ENCODE results near the gene COL15A1. TPM values are rescaled to one million over a fixed set of nuclear protein-coding genes. Genes with fewer than 3 reads are reported as not detected.

COL15A1 gene
- total and polyA plus RNA-seq, 2 of the 13 experiments (the other 11 are each of a cell fraction or from before 2014, with no cell fraction given), result not detected

- Histone ChIP-seq H3K27me3 (ENCODE audit: control insufficient read depth in 1 of 2, insufficient read depth in 2 of 2, low read length in 2 of 2) (peaks cover 0 to 22% of the 10 kb centered on the region in 2 experiments; a peak in 2 of 5 replicates), H3K9me3 (ENCODE audit: low read length) (no peaks in the 10 kb centered on the region), H3K27ac (ENCODE audit: extremely low read length, insufficient read depth, low read length) (no peak overlapping the region), H4K20me1 (ENCODE audit: insufficient read depth, low read length) (no peaks in the 10 kb centered on the region), H3K4me3 (replicated peaks in 1 of 3; ENCODE audit: insufficient read depth in 1 of 3, low read depth in 2 of 3, low read length in 3 of 3) (no peak overlapping the region), H3K9ac (ENCODE audit: insufficient read depth, low read depth, low read length) (no peak overlapping the region), H3K4me1 (ENCODE audit: insufficient read depth, low read length) (no peaks in the 10 kb centered on the region), H3K4me2 (ENCODE audit: low read depth, low read length) (no peak overlapping the region), H2AFZ (ENCODE audit: low read length) (no peak overlapping the region), H3K36me3 (replicated peaks in 1 of 2; ENCODE audit: control insufficient read depth in 1 of 2, insufficient read depth in 2 of 2, low read length in 2 of 2) (no peaks in the 10 kb centered on the region), H3K79me2 (ENCODE audit: insufficient read depth, low read length) (no peaks in the 10 kb centered on the region)
- no TSS peak for BruUV-seq (replicated peaks)
- no peak for ATAC-seq
- intact Hi-C loops (cut with micrococcal nuclease; ENCODE audit: unreplicated experiment) (no loop called here), in situ Hi-C loops (cut with HindIII; ENCODE audit: extremely low pct_ligation_motif_present, low pct_unique_long_range_greater_than_20kb) (no loop called here)
- no peak for DNase-seq (ENCODE audit: low spot score)
- TF ChIP-seq HBP1 (CRISPR knock-in tag; IDR thresholded peaks at IDR 0.05; ENCODE audit: low read depth) (no peak), ZSCAN22 (CRISPR knock-in tag; IDR thresholded peaks at IDR 0.05) (no peak), ZNF543 (CRISPR knock-in tag; IDR thresholded peaks at IDR 0.05) (no peak), E2F2 (CRISPR knock-in tag; IDR thresholded peaks at IDR 0.05; ENCODE audit: borderline replicate concordance) (no peak), ZNF629 (CRISPR knock-in tag; conservative IDR thresholded peaks at IDR 0.05) (no peak), STAT5B (CRISPR knock-in tag; IDR thresholded peaks at IDR 0.05) (no peak), ZNF616 (CRISPR knock-in tag; IDR thresholded peaks at IDR 0.05; ENCODE audit: low read depth) (no peak), SIX1 (CRISPR knock-in tag; IDR thresholded peaks at IDR 0.05; ENCODE audit: borderline replicate concordance) (no peak), SOX5 (CRISPR knock-in tag; IDR thresholded peaks at IDR 0.05; ENCODE audit: borderline replicate concordance) (no peak)
- TF ChIP-seq, protein P1, sequence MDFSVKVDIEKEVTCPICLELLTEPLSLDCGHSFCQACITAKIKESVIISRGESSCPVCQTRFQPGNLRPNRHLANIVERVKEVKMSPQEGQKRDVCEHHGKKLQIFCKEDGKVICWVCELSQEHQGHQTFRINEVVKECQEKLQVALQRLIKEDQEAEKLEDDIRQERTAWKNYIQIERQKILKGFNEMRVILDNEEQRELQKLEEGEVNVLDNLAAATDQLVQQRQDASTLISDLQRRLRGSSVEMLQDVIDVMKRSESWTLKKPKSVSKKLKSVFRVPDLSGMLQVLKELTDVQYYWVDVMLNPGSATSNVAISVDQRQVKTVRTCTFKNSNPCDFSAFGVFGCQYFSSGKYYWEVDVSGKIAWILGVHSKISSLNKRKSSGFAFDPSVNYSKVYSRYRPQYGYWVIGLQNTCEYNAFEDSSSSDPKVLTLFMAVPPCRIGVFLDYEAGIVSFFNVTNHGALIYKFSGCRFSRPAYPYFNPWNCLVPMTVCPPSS (IDR thresholded peaks at IDR 0.05), result no peak
- TF ChIP-seq, protein P2, sequence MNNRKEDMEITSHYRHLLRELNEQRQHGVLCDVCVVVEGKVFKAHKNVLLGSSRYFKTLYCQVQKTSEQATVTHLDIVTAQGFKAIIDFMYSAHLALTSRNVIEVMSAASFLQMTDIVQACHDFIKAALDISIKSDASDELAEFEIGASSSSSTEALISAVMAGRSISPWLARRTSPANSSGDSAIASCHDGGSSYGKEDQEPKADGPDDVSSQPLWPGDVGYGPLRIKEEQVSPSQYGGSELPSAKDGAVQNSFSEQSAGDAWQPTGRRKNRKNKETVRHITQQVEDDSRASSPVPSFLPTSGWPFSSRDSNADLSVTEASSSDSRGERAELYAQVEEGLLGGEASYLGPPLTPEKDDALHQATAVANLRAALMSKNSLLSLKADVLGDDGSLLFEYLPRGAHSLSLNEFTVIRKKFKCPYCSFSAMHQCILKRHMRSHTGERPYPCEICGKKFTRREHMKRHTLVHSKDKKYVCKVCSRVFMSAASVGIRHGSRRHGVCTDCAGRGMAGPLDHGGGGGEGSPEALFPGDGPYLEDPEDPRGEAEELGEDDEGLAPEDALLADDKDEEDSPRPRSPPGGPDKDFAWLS (CRISPR knock-in tag; IDR thresholded peaks at IDR 0.05; ENCODE audit: borderline replicate concordance), result no peak
- TF ChIP-seq, protein P3, sequence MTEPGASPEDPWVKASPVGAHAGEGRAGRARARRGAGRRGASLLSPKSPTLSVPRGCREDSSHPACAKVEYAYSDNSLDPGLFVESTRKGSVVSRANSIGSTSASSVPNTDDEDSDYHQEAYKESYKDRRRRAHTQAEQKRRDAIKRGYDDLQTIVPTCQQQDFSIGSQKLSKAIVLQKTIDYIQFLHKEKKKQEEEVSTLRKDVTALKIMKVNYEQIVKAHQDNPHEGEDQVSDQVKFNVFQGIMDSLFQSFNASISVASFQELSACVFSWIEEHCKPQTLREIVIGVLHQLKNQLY (CRISPR knock-in tag; IDR thresholded peaks at IDR 0.05), result no peak
- TF ChIP-seq, protein P4, sequence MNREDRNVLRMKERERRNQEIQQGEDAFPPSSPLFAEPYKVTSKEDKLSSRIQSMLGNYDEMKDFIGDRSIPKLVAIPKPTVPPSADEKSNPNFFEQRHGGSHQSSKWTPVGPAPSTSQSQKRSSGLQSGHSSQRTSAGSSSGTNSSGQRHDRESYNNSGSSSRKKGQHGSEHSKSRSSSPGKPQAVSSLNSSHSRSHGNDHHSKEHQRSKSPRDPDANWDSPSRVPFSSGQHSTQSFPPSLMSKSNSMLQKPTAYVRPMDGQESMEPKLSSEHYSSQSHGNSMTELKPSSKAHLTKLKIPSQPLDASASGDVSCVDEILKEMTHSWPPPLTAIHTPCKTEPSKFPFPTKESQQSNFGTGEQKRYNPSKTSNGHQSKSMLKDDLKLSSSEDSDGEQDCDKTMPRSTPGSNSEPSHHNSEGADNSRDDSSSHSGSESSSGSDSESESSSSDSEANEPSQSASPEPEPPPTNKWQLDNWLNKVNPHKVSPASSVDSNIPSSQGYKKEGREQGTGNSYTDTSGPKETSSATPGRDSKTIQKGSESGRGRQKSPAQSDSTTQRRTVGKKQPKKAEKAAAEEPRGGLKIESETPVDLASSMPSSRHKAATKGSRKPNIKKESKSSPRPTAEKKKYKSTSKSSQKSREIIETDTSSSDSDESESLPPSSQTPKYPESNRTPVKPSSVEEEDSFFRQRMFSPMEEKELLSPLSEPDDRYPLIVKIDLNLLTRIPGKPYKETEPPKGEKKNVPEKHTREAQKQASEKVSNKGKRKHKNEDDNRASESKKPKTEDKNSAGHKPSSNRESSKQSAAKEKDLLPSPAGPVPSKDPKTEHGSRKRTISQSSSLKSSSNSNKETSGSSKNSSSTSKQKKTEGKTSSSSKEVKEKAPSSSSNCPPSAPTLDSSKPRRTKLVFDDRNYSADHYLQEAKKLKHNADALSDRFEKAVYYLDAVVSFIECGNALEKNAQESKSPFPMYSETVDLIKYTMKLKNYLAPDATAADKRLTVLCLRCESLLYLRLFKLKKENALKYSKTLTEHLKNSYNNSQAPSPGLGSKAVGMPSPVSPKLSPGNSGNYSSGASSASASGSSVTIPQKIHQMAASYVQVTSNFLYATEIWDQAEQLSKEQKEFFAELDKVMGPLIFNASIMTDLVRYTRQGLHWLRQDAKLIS (CRISPR knock-in tag; IDR thresholded peaks at IDR 0.05), result no peak
- POLR2A ChIA-PET, result no interaction called here
- no peak for FAIRE-seq
- CTCF ChIA-PET (ENCODE audit: low intra/inter-chr PET ratio, low total read pairs), result no interaction called here
- WGBS (ENCODE audit: low lambda C conversion rate), result 56% methylated on average over 18 of the region's 22 CpGs
Measured at GRCh38 chr9:98985596-98985995, 41.9 kb downstream of the COL15A1 start.
